Activated effector memory CD4-positive, alpha-beta T cell treated with anti-CD3 and anti-CD28 coated beads, Interleukin-2, amount 50 U/mL, for 16 hours (primary cell): Measurements from ENCODE around the gene FBXO21.

Source experiments
- DNase-seq: peaks from one replicate; pipeline ENCODE4 v3.0.0-alpha.2; 2020

Gene FBXO21

DNA sequence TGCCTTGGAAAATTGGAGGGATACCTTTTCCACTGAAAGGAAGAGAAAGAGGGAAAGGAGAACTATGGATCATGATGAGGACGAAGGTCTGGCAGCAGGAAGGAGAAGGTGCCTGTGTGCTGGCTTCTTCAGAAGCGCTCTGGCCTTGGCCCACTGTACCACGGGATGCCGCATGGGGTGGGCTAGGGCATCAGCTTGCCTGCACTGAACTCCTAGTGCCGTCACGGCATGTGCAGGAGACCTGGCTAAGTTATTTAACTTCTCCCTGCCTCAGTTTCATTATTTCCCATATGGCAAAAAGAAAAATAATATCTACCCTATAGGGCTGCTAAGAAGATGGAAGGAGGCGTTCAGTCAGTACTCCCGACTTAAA, 28.1 kb downstream of the FBXO21 start:
- no peak for DNase-seq

DNA sequence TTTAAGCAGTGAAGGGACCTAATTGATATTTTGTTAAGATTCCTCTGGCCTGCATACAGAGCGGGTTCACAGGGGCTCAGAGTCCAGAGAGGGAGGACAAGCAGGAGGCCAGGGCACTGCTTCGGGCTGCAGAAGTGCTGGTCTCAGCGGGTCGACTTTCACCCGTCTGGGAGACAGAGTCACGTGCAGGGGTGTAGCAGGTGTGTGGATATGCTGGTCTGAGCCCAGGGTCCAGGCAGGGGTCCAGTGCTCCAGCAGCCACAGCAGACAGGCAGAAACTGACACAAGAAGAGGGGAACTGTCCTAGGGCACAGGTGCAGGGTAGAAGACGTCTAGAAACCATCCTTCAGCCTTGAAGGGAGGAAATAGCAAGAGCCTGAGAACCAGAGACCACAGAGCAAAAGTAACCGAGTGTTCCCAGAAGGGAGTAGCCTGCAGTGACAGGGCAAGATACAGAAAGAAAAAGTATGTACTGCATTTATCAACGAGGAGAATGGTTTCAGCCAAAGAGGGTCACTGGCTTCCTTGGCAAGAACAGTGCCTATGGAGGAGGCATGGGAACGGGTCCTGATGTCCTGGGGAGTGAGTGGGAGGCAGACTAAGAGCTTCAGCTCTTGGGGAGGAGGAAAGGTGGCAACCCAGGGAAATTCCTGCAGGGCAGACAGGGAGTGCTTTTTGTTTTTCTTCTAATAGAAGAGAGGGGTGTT, 28.7 kb downstream of the FBXO21 start:
- DNase-seq = no peak

DNA sequence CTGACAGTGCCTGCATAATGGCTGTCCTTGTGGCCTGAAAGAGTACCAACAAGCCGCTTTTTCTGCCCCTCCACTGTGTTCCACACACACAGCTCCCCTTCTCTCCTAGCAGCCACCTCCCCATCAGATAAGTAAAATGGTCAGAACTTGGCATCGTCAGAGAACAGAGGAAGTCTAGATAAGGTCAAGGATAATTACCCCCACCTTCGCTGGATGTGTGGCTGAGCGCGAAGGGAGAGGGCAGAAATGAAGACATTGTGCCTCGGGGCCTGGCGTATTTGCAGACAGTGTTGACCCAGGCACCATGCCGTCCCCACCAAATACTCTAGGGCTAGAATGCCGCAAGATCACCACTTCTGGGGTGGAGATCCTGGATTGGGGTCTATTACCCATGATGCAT, 30.6 kb downstream of the FBXO21 start:
- no peak for DNase-seq

DNA sequence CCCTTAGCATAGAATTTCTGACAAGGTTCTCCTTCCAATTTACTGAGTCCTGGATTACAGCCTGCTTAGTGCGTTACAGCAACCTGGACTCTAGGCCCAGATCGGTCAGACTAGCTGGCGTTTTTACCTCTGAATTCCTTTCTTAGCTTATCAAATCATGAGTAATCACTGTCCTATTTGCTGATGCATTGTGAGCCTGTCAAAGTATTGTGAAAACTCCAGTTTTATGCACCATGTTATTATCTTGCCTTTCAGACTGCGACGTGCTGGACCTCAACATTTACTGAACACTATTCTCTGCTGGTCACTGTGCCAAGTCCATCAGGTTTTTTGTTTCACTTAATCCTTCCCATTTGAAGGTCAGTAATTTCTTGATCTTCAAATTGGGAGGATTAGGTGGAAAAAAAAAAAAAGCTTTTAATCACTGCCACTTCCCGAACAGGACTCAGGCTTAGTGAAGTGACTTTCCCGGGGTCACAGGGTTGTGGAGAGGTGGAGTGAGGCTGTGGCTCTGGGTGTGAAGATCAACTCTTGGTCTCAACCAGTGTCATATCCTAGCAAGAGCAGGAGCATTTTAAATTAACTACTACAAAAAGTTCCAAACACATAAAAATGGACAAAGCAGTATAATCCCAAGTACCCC, 31.2 kb downstream of the FBXO21 start:
- no peak for DNase-seq

DNA sequence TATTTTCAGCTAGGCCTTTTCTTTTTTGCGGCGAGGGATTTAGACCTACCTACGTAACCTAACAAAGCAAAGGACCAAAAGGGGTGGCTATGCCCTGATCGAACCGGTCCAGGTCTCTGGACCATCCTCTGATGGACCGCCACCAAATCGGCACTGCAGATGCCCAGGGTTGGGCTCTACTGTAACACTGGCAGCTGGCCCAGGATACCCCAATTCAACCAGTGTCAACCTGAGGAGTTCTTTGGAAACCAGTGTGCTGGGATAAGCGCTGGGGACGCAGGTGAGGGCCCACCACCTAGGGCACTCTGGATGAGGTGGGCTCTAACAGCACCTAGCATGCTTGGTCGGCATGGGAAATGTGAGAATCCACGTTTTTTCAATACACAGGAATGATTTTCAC, 32.2 kb downstream of the FBXO21 start:
- DNase-seq = no peak

DNA sequence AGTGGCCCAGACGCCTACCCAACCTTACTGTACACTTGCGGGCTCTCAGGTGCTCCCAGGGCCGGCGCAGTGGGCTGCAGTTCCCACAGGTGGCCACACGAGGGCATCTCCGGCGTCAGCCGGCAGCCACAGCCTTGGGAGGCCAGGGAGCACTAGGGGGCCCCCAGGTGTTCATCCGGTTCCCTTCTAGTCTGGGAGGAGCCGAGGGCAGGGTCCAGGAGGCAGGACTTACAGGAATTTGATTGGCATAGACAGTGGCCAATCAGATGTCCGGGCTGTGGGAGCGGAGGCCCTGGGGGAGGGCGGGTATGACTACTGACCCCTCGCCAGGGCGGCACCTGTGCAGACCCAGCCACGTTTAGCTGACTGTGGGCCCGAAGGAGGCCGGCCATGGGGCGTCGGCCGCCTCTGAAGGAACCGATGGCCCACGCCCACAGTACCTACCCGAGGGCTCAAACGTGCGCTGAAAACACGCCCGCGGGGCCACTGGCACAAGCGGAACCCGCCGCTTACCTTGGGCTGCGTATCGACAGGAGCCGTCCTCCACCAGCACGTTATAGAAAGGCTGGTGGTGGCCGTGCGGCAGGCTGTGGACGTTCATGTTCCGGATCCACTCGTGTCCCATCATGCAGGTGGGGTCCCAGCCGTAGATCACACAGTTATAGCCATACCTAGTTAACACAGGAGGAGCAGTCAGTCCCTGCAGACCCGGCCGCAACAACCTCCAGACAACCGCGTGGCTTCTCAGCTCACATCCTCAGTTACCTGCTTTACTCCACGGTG, 34.8 kb downstream of the FBXO21 start:
- peak; percentile 92 for DNase-seq

DNA sequence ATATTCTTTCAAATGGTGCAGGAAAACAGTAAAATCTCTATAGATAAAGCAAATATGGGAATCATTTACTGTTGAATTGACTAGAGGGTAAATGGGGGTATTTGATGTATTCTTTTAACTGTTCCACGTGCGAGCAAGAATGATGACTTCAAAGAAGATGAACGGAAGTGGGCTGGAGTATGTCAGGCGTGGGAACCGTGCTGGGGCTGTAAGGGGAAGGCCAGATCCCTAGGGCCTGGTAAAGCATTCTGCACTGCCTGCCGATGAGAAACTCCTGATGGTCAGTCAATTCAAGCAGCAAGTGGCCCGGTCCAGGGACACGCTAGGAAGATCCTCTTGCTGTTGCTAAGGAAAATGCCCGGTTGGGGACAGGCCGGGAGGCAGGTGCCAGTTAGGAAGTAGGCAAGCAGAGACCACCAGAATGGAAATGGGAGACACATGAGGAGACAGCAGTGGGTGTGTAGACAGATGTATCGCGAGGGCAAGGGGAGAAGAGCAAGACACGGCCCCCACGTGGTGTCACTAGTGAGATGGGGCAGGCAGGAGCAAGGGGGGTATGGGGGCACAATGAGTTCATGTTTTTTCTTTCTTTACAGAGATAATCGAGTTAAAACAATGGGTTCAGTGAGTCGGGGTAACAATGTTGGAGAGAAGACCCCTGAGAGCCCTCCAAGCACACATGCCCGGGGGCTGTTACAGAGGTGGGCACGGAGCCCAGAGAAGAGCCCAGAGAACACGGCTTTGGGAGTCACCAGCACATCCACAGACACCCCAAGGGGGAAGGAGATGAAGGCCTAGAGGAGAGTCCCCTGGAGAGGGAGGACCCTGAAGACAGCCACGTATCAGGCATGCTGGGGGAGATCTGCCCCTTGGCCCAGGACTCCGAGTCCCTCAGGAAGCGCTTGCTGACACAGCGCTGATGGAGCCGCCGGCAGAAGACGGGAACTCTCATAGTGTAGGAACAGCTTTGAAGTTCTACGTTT, 37.2 kb downstream of the FBXO21 start:
- DNase-seq = no peak

DNA sequence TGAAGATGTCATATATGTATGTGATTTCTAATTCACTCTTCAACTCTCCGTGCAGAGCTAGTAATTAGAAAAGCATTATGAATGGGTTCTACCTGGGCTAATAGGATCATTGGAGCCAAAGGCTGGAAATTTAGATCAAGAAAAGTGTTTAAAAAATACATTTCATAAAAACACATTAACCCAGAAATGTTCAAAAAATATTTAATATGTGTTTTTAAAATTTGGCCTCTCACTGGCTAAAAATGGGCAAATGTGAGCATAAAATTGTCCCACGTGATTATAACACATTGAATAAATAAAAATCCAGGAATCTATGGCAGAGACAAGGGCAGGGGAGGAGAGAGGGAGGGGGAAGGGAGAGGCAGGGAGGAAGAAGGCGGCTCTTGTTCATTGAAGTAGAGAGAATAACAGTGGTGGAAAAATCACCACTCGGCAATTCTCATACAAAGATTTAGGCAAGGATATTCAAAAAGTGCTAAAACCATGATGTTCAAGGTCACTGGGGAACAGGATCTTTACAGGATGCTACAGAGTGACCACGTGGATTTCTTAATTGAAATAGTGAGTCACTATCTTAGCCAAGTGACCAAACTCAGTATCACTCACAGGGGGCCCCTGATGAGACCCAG, 38.8 kb downstream of the FBXO21 start:
- no peak for DNase-seq

DNA sequence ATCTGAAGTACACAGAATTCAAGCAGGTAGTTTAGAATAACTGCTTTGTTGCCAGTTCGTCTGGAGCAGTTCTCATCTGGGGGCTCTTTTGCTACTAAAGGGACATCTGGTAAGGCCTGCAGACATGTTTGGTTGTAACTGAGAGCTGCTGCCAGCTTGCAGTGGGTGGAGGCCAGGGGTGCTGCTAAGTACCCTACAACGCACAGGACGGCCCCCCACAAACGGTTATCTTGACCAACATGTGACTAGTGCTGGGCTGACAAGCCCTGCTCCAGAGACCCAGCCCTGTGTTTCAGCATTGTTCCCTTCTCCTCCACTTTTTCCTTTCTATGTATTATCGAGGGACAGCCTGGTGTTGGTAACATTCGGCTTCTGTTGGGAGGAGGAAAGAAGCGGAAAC, 40.8 kb downstream of the FBXO21 start:
- DNase-seq = no peak

DNA sequence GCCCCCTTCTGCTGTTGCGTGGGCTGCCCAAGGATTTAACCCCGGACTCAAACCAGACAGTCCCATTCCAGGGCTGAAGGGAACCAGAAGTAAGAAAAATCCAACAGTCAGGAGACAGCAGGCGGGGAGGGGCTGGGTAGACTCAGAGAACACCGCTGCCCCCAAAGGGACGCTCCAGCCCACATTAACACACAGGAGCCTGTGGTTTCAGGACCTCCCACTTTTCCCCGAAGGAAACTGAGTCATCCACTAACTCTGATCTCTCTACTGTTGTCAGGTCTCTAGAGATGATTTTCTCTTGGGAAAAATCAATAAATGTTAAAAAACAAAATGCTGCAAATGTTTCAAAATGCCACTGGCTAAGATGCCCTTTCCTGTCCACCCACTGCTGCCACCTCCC, 41.6 kb downstream of the FBXO21 start:
- DNase-seq = no peak

DNA sequence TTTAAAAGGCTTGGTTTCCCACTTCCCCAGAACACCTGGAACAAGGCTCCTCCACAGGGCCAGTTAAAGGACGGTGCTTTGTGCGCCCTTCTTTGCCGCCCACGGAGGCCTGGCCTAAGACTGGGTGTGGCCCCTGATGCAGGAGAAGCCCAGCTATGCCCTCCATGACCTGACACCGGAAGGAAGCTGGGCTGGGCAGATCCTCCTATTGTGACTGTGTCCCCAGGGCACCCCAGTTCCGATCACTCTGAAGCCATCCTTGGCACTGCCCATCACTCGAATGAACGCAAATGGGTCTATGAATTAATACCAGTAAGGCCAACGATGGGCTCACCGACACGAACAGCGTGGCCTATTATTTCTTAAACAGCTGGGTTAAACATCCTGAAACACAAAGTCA, 42.6 kb downstream of the FBXO21 start:
- DNase-seq = peak; percentile 54

DNA sequence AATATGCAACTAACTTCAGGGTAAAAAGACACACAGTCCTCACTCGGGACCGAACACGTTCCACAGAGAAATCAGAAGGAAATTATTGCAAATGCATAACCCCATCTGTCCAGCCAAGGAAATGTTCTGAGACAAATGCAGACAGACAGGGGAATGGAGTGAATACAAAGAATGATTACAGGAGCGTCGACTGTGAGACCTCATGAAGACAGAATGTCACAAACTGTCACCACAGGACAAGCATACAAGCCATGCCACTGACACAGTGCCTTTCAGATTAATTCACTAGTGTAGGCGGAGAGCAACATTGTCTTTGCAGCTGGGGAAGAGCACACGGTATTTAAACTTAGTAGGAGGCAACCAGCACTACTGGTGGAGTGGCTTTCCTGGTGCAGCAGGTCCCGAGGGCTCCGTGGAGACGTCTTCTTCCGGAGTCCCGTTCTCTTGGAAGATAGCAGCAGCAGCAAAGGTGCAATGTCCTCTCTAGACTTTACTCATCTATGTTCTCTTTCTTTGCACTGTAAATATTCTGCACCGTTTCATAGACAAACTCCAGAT, 44.6 kb downstream of the FBXO21 start:
- DNase-seq = peak; percentile 34

DNA sequence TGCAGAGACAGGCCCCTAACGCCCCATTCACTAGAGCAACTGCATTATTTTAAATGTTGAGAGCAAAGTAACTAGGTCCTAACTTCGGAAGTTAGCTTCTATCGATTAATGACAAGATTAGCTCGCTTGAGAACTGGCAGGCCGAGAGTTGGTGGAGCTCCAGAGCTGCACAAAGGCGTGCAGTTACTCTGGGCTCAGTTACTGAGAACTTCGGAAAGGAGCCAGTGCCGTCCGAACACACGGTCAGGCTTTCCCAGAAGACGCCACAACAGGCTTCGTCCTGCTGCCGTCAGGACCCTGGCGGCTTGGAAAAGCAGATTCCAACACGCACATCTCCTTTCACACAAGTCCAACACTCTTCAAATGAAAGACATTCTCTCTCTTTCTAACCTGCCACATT, 45.7 kb downstream of the FBXO21 start:
- DNase-seq = no peak

DNA sequence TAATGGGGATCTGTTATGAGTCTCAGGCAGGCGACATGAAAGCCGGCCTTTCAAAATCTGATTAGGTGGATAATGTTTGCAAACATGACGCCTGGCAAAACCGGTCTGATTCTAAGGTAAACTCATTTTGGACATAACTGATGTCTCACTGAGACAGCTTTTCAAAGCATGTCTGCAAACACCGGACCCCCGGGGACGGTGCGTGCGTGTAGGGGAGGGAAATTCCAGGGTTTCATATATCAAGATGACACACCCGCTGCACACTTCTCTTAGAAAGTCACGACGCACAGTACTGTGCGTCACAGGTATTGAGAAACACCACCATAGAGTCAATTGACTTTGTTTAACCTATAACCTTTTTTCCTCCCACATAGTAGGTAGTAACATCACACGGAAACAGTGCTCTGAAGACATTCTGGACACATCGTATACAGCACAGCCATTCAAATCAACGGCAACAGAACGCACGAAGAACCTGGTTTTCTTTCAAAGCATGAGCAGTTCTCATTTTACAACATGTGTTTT, 47.2 kb downstream of the FBXO21 start:
- no peak for DNase-seq

DNA sequence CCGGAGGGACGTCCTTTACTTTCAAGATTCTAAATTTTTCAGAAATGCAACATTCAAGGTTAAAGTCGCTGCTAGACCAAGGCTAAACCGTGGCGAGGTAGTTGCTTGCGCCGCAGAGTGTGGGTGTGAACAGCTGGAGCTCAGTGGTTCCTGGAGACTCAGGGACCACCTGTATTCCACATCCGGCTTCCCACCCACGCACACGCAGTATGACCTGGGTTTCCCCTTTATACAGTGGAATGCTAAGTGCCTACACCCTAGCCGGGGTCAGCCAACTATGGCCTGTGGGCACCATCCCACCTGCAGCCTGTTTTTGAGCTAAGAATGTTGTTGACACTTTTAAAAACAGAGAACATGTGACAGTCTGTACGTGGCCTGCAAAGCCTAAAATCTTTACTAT, 48.2 kb downstream of the FBXO21 start:
- no peak for DNase-seq

DNA sequence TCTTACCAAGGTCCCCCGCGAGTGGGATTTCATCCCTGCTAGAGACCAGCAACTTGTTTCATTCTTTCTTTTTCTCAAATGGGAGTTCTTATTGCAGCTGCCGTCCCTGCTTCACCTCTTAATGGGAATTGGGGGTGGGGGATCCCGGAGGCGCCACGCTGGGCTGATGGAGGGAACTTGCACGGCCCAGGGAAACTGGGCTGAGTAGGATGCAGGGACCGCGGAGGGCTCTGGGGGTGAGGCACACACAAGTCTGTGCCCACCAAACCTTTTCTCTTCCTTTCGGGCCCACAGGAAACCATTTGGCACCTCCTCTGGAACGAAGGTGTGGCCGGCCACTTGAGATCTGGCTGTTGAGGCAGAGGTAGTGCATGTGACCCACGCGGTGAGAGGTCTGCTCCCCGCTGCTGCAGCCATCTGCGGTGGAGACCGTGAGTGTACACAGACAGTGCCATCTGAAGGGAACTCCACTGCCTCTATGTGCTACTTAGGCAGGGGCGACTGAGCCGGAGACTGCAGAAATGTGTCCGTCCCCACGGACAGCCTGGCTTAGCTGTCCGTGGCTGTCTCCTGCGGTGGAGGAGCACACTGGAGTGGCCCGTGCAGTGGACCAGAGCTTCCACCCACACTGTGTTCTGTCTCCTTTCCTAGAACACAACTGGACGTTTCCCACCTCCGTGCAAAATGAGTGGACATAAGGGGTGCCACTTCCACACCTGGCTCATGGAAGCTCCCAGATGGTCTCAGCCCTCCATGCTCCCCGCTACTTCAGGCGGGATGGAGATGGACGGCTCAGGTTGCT, 49.0 kb downstream of the FBXO21 start:
- DNase-seq = no peak

DNA sequence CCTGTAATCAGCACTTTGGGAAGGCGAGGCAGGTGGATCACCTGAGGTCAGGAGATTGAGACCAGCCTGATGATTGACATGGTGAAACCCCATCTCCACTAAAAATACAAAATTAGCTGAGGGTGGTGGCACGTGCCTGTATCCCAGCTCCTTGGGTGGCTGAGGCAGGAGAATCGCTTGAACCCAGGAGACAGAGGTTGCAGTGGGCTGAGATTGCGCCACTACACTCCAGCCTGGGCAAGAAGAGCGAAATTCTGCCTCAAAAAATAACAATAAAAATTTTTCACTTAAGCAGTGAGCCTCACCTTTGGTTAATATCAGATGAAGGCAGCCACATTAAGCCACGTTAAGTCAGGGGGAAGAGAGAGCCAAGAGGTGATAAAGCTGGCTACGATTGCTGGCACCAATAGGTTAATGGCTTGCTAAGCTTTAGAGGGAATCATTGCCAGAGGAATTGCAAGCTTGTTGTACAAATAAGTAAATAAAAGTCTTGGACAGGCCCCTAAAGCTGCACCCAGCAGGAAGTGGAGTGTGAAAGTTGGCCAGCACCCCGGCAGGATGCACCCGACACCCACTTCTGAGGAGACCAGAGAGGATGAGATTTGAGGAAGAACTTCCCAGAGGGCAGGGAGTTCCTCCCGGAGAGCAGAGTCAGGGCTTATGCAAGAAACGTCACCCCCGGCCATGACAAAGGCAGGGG, 49.7 kb downstream of the FBXO21 start:
- DNase-seq = no peak

DNA sequence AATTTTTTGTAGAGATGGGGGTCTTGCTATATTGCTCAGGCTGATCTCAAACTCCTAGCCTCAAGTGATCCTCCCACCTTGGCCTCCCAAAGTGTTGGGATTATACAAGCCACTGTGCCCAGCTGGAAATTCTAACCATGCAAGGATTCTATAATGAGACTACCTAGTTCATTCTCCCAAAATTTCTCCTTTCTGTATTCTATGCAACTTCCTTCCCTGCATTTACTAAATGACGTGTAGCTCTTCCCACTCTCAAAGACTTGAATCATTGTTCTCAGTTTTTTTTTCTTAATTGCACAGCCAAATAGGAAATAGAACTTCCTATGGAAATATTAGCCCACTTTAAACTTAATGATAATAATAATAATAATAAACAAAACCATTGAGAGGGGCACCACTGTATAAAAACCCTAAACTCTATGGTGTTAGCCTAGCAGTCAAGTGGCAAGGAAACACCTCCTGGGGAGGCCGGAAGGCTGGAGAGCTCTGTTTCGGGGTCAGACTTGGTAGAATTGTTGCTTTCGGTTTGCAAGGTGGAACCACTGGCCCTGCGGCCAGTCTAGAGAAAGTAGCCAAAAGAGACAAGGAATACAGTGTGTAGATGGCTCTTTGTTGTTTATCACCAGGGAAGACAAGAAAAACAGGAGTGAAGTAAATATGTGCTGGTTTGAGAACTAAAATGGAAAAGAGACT, 51.1 kb downstream of the FBXO21 start:
- DNase-seq = no peak

DNA sequence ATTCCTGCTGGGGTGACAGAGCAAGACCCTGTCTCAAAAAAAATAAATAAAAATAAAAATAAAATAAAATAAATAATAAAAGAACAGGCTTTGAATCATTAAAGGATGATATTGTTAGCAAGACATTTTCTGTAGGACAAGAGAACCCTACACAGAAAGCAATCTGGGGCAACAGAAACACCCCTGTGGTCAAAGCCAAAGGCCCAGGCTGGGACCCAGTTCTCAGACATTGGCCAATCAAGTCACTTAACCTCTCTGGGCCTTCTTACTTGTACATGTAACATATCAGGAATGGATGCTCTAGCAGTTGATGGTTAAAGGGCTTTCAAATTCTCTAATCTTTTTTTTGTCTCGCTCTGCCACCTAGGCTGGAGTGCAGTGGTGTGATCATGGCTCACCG, 55.5 kb downstream of the FBXO21 start:
- no peak for DNase-seq

DNA sequence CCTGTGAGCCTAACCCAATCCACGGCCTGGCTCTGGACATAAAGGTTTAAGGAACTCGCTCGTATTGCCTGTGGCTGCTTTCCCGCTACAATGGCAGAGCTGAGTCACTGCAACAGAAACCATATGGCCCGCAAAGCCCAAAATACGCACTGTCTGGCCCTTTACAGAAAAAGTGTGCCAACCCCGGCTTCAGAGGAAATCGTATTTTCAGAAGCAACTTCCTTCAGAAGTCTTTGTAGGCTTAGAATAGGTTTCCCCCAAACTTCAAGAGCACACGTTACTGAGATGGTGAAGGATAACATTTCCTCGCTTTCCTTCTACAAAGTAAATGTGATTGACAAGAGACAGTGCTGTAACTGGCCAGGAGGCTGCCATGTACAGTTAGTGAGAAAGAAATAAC, 56.2 kb downstream of the FBXO21 start:
- peak; percentile 77 for DNase-seq
